NCI-H2107 (cell line): ENCODE results near the gene CLEC4D.
"Not testable (repeated sequence)": the region's sequence is repeated elsewhere in the genome, so short reads cannot be mapped to it uniquely, and the experiment has no call there.

ENCODE experiments used
- DNase-seq: peaks from one replicate; lab custom pipeline; 2025; lab: John Stamatoyannopoulos, UW

The CLEC4D gene

GRCh38 chr12:8513256-8513655, at the start of gene CLEC4D:
Gene CLEC4D (plus strand): TSS chr12:8513503. CDS start chr12:8513733, 230 bp downstream.
- DNase-seq: no peak

DNA sequence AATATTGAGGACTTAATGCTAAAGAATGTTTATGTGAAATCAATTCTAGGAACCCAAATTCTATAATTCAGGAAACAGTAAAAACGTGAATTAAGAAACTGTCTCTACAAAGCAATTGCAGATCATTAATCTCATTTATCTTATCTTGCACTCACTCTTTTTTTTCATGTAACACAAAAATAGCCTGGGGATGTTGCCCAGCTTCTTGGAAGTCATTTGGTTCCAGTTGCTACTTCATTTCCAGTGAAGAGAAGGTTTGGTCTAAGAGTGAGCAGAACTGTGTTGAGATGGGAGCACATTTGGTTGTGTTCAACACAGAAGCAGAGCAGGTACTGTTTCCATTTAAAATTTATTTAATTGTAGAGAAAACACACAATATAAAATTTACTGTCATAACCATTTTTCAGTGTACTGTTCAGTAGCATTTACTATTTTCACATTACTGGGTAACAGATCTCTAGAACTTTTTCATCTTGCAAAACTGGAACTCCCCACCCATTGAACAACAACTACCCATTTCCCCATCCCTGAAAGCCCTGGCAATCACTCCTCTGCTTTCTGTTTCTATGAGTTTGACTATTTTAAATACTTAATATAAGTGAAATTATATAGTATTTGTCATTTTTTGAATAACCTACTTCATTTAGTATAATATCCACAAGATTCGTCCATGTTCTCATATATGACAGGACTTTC, 47.9 kb upstream of the CLEC4D start:
- DNase-seq: no peak

- no peak for DNase-seq
These were observed 47.1 kb upstream of the CLEC4D start for GRCh38 chr12:8466241-8466640.

DNA sequence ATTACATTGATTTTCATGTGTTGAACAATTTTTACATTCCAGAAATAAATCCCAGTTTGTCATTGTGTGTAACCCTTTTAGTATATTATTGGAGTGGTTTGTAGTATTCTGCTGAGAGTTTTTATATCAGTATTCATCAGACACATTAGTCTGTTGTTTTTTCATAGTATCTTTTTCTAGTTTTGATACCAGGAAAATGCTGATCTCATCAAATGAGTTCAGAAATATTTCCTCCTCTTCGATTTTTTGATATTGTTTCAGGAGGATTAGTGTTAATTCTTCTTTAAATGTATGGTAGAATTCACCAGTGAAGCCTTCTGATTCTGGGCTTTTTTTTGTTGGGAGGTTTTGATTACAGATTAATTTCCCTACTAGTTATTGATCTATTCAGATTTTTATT, 42.2 kb upstream of the CLEC4D start:
- DNase-seq: no peak

GRCh38 chr12:8475508-8476203, 37.6 kb upstream of the CLEC4D start:
- no peak for DNase-seq

GRCh38 chr12:8482571-8483061, 30.7 kb upstream of the CLEC4D start:
- no peak for DNase-seq

GRCh38 chr12:8483079-8483478, 30.2 kb upstream of the CLEC4D start:
- DNase-seq: no peak

DNA sequence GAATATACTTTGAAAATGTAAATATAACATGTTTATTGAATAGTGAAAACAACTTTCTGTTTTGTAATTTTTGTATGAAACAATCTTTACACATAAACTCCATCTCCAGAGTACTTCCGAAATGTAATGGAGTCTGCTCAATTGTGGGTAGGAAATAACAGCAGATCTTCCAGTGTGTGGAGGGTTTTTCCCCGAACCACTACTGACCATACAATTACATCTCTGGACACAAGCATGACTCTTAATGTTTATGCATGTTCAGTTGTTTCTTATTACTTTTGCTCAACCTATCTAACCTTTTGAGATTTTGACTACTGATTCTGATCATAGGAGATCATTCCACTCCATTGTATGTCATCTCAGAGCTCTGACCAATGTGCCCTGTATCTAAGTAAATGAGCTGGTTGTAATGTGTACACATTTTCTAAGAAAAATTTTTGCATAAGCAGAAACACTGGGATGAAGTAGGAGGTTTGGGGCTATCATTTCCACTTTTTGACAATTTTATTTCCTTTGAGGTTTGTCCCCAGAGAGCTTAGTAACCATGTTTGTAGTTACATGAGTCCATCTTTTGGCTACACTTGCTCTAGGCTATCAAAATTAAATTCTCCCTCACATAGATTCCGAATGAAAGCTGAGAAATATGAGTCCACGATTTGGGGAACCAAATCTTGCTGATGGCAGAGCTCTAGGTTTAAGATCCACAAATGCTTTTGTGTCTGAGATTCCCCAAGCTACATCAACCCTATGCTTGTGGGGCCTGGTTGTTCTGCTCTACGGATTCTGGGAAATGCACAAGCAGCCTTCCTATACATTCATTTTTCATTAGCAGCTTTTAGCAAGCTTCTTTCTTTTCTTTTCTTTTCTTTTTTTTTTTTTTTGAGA, 21.4 kb upstream of the CLEC4D start:
- DNase-seq: no peak

GRCh38 chr12:8493084-8493483, 20.2 kb upstream of the CLEC4D start:
- no peak for DNase-seq

DNA sequence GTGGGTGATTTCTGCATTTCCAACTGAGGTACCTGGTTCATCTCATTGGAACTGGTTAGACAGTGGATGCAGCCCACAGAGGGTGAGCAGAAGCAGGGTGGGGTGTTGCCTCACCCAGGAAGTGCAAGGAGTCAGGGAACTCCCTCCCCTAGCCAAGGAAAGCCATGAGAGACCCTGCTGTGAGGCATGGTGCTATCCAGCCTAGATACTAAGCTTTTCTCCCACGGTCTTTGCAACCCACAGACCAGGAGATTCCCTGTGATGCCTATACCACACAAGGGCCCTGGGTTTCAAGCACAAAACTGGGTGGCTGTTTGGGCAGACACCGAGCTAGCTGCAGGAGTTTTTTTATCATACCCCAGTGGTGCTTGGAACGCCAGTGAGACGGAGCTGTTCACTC, 17.6 kb upstream of the CLEC4D start:
- not testable (repeated sequence) for DNase-seq

- not testable (repeated sequence) for DNase-seq
These were observed 17.2 kb upstream of the CLEC4D start for GRCh38 chr12:8496074-8496473.

- no peak for DNase-seq
These were observed 13.7 kb upstream of the CLEC4D start for GRCh38 chr12:8499616-8500015.

DNA sequence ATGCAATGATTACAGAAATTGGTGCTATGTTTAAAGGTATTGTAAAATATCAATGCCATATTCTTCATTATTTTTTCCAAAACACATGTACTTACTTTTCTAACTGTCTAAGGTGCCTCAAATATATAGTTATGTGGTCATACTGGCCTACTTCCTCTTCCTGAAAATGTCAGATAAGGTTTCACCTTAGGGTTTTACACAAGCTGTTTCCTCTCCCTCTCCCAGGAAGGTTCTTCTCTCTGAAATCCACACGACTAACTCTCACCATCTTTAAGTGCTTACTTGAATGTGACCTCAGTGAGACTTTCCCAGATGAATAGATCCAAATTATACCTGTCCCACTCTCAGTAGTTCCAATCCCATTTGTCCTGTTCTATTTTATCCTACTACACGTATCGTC, 11.6 kb upstream of the CLEC4D start:
- no peak for DNase-seq

DNA sequence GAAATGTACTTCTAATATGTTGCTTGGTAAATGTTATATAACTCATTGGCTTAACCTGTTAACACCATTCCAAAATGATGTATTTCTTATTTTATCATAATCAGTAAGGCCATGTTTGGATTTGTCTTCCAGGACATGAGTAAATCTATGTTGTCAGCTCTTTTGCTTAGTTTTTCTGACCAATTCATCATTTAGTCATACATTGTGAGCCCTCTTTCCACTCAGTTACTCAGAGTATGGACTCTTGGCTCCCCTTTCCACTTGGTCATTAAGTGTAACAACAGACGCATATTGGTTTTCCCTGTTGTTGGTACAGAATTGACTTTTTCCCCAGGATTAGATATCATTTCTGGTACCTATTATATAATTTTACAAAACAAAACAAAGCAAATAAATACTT, 9.0 kb upstream of the CLEC4D start:
- DNase-seq: no peak

- no peak for DNase-seq
These were observed 5.7 kb upstream of the CLEC4D start for GRCh38 chr12:8507596-8507995.

- no peak for DNase-seq
These were observed 5.1 kb upstream of the CLEC4D start for GRCh38 chr12:8508223-8508622.

DNA sequence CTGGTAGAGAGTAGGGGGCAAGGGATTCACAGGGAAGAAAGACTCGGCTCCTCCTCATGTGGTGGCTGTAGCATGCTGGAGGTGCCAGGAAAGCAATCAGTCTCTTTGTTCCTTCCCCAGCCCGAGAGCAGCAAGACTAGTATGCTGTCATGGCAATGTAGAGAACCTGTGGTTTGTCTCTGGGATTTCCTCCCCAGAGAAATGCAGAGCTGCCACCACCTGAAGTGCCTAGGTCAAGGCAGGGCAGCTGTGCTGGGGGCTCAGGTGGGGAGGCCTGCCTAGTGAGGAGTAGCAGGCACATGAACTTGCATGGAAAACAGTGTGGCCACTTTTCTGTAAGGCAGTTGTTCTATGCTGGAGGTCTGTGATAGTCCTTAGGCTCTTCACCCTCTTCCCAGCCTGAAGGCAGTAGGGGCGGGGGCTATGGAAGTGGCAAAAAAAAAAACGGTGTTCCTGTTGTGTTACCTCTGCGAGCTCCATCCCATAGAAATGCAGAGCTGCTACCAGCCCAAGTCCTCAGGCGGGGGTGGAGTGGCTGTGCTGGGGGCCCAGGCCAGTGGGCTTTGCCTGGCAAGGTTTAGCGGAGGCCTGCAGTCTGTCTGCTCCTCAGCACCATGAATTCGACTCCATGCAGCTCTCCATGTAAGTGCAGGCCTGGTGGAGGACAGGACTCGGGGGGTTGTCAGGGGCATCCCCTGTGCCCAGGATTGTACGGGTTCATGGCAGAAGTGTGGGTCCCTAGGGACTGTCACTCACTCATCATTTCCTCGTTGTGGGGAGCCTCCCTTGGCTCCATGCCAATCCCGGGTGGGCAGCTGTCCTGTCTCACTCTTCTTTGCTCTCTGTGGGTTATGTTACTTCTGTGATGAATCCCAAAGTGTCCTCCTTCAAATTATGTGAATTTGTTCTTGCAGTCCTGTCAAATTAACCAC, 4.1 kb upstream of the CLEC4D start:
- no peak for DNase-seq

DNA sequence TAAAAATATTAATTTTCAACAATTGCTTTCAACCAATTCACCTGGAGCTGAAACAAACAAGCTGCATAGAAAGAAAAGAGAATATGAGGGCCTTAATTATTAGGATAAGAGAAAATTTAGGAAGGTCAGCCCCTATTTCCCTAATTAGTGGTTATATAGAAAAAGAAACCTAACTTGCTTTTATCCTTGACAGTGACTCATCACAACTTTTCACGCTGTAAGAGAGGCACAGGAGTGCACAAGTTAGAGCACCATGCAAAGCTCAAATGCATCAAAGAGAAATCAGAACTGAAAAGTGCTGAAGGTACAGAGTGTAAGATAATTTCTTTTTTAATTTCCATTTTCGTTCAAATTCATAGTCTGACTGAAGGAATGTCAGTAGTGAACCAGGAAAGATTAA, 4.7 kb downstream of the CLEC4D start:
- DNase-seq: no peak

GRCh38 chr12:8519171-8519570, 5.9 kb downstream of the CLEC4D start:
- DNase-seq: no peak

DNA sequence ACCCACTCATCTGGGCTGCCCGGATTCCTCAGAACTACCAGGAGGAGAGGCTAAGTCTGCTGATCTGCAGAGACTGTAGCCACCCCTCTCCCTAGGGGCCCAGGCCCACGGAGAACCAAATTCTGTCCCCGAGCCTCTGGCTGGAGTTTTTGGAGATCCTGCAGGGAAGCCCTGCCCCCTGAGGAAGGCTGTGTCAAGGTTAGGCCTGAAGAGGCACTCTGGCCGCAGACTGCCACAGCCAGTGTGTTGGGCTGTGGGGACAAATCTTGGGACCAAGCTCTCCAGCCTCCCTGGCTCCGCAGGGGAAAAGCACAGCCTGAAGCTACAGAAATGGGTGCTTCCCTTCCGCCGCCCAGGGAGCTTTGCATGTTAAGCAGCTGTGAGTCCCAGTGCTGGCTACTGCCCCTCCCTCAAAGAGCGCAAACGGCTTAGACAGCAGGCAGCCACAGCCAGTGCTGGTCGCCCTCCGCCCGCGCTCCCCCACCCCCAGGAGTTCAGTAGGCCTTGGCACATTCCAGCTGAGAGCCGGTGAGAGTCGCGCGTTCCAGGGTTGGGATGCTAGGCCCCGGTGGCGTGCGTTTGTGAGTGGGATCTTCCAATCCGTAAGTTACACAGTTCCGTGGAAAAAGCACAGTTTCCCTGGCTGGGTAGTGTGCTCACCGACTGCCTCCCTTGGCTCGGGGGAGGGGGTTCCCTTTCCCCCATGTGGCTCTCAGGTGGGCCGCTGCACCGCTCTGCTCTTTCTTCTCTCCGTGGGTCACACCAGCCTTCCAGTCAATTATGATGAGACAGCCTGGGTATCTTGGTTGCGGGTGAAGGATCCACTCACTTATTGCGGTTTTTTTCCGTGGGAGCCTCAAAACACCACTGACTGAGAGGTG, 14.2 kb downstream of the CLEC4D start:
- no peak for DNase-seq
